ENCODE results near the gene FGD3.

Gene FGD3

GRCh38 chr9:93003552-93004407, 56.5 kb downstream of the FGD3 start:
- peak overlapping the region; percentile 59 for H3K27ac ChIP-seq
- TF ChIP-seq ZFX (IDR thresholded peaks at IDR 0.05; ENCODE audit: borderline replicate concordance): no peak
- peak; percentile 93 for TF ChIP-seq CTCF (IDR thresholded peaks at IDR 0.05)

GRCh38 chr9:93004561-93004960, 57.2 kb downstream of the FGD3 start:
- TF ChIP-seq ZFX (IDR thresholded peaks at IDR 0.05; ENCODE audit: borderline replicate concordance) (no peak), CTCF (IDR thresholded peaks at IDR 0.05) (no peak)
- H3K27ac ChIP-seq: peak overlapping the region; percentile 59

DNA sequence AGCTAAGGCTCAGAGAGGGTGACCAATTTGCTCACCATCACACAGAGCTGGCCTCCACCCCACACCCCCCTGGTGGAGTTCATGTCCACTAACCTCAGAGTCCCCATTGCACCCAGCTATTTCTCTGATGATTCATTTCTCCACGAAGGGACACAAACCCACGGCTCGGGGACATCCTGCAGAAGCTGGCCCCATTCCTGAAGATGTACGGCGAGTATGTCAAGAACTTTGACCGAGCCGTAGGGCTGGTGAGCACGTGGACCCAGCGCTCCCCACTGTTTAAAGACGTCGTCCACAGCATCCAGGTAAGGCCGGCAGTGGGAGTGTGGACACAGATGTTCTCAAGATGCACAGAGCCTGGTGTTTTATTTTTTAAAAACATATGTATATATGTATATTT, 58.6 kb downstream of the FGD3 start:
- TF ChIP-seq ZFX (IDR thresholded peaks at IDR 0.05; ENCODE audit: borderline replicate concordance) (no peak), CTCF (IDR thresholded peaks at IDR 0.05) (no peak)
- H3K27ac ChIP-seq: no peak overlapping the region

DNA sequence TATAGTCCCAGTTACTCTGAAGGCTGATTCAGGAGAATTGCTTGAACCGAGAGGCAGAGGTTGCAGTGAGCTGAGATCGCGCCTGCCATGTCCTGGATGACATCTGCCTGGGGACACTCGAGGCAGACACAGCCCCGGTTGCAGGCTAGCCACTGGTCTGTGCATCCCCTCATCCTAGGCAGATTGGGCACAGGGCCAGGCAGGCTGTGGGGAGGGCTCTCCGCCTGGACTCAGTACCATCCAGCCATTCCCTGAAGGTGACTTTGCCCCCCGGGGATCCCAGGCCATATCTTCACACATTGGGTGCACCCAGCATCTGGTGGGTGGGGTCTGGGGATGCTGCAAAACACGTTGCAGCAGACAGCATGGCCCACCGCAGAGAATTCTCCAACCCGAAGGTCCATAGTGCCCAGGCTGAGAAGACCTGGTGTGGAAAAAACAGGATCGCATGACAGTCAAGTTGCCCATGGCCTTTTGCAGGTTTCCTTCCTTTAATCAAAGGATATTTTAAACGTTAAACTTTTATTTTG, 60.3 kb downstream of the FGD3 start:
- TF ChIP-seq ZFX (IDR thresholded peaks at IDR 0.05; ENCODE audit: borderline replicate concordance) (no peak), CTCF (IDR thresholded peaks at IDR 0.05) (no peak)
- no peak overlapping the region for H3K27ac ChIP-seq

DNA sequence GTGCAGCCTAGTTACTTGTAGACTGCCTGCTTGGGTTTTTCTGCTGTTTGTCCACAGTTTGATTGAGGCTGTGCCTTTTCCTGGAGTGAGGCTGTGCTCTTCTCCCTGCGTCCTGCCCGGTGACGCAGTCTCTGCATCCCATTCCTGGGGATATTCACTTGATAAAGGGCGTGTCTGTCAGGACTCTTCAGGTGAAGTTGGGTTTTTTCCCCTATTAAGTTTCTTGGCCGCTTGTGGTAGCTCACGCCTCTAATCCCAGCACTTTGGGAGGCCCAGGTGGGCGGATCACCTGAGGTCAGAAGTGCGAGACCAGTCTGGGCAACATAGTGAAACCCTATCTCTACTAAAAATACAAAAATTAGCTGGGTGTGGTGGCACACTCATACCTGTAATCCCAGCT, 61.1 kb downstream of the FGD3 start:
- TF ChIP-seq CTCF (IDR thresholded peaks at IDR 0.05) (no peak), ZFX (IDR thresholded peaks at IDR 0.05; ENCODE audit: borderline replicate concordance) (no peak)

DNA sequence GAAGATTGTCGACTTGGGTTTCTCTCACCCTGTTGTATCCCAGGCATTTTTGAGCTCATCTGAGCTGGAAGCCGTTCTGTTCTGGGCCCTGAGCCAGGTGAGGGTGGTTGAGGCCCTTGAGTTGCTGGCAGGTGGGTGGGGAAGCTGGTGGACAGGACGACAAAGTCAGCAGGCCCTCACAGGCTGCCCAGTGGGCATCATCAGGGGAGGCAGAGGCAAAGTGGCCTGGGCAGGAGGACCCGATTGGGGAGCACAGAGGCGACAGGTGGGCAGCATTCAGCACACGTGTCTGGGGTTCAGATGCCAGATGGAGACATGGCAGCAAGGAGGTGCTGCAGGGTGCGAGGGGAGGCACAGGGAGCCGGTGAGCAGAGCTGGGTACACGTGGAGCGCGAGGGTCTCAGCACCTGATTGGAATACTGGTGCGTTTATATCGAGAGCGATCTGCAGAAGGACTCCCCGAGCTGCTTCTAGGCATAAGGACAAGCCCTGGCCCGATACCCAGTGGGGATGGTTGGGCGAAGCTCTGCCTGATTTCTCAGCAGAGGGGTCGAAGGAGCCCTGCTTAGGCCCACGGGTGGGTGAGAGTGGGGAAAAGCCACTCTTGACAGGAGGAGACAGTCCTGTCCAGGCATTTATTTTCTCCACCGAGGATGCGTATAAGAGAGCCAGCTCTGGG, 62.2 kb downstream of the FGD3 start:
- no peak overlapping the region for H3K27ac ChIP-seq
- no peak for TF ChIP-seq ZFX (IDR thresholded peaks at IDR 0.05; ENCODE audit: borderline replicate concordance)
- no peak for TF ChIP-seq CTCF (IDR thresholded peaks at IDR 0.05)

More for the DNA sequence above, 61.1 kb downstream of the FGD3 start:
- no peak overlapping the region for H3K27ac ChIP-seq

- no peak for TF ChIP-seq ZFX (IDR thresholded peaks at IDR 0.05; ENCODE audit: borderline replicate concordance)
- no peak for TF ChIP-seq CTCF (IDR thresholded peaks at IDR 0.05)
- H3K27ac ChIP-seq: no peak overlapping the region
These were observed 62.7 kb downstream of the FGD3 start for GRCh38 chr9:93010056-93010455.
